ENCODE measurements around the gene DBN1.

The DBN1 gene

GRCh38 chr5:177498013-177498787 lies 24.8 kb upstream of the DBN1 start:
- Histone ChIP-seq H3K9ac (ENCODE audit: low read depth, low read length) (peak overlapping the region; percentile 33), H4K20me1 (ENCODE audit: insufficient read depth, low read length) (peaks cover 5% of the 10 kb centered on the region), H3K79me2 (ENCODE audit: insufficient read depth, low read length) (no peaks in the 10 kb centered on the region), H3K9me3 (ENCODE audit: insufficient read depth, low read length, severe bottlenecking) (no peaks in the 10 kb centered on the region), H2AFZ (ENCODE audit: low read depth, low read length) (peak overlapping the region; percentile 71), H3K4me3 (ENCODE audit: low read depth in 1 of 2, low read length in 2 of 2) (peak overlapping the region in 1 of 2 experiments; percentile 66; a peak in 2 of 4 replicates), H3K36me3 (ENCODE audit: insufficient read depth, low read length) (no peaks in the 10 kb centered on the region), H3K27me3 (ENCODE audit: insufficient read depth, low read length, poor library complexity) (no peaks in the 10 kb centered on the region), H3K27ac (ENCODE audit: low read length) (no peak overlapping the region), H3K4me1 (ENCODE audit: insufficient read depth, low read length) (peaks cover 24% of the 10 kb centered on the region), H3K4me2 (ENCODE audit: insufficient read depth, low read length) (peak overlapping the region; percentile 94)
- no peak for ATAC-seq (ENCODE audit: insufficient read depth, low read depth)
- no peak for TF ChIP-seq CTCF (IDR thresholded peaks at IDR 0.05; ENCODE audit: borderline replicate concordance, extremely low read depth, low read length, poor library complexity, severe bottlenecking)
- TF ChIP-seq EZH2 (IDR thresholded peaks at IDR 0.05; ENCODE audit: borderline replicate concordance, low read depth, low read length, severe bottlenecking): no peak
- DNase-seq: no peak

- Histone ChIP-seq H3K36me3 (ENCODE audit: insufficient read depth, low read length) (no peaks in the 10 kb centered on the region), H3K4me3 (ENCODE audit: low read depth in 1 of 2, low read length in 2 of 2) (peak within 1 kb of the TSS; percentile 38 to 66; a peak in 3 of 4 replicates), H3K4me1 (ENCODE audit: insufficient read depth, low read length) (peaks cover 24% of the 10 kb centered on the region), H3K27ac (ENCODE audit: low read length) (peak within 1 kb of the TSS; percentile 55; the same call in 1 of the 2 replicates), H3K27me3 (ENCODE audit: insufficient read depth, low read length, poor library complexity) (no peaks in the 10 kb centered on the region), H3K9ac (ENCODE audit: low read depth, low read length) (peak within 1 kb of the TSS; percentile 66), H3K9me3 (ENCODE audit: insufficient read depth, low read length, severe bottlenecking) (no peaks in the 10 kb centered on the region), H2AFZ (ENCODE audit: low read depth, low read length) (peak within 1 kb of the TSS; percentile 71), H4K20me1 (ENCODE audit: insufficient read depth, low read length) (peaks cover 5% of the 10 kb centered on the region), H3K79me2 (ENCODE audit: insufficient read depth, low read length) (no peaks in the 10 kb centered on the region), H3K4me2 (ENCODE audit: insufficient read depth, low read length) (peak within 1 kb of the TSS; percentile 94)
- TF ChIP-seq EZH2 (IDR thresholded peaks at IDR 0.05; ENCODE audit: borderline replicate concordance, low read depth, low read length, severe bottlenecking) (no peak), CTCF (IDR thresholded peaks at IDR 0.05; ENCODE audit: borderline replicate concordance, extremely low read depth, low read length, poor library complexity, severe bottlenecking) (no peak)
- ATAC-seq (ENCODE audit: insufficient read depth, low read depth) (peak; percentile 92), DNase-seq (peak; percentile 95)
Observed at GRCh38 chr5:177497292-177498012, 24.0 kb upstream of the DBN1 start, which contains the start of gene PDLIM7. TSS of gene PDLIM7 (minus strand) at chr5:177497604. CDS start at chr5:177496512, 1,092 bp downstream.

GRCh38 chr5:177496727-177497291 lies 23.4 kb upstream of the DBN1 start:
- Histone ChIP-seq H3K9me3 (ENCODE audit: insufficient read depth, low read length, severe bottlenecking) (no peaks in the 10 kb centered on the region), H3K9ac (ENCODE audit: low read depth, low read length) (peak overlapping the region; percentile 66), H3K27me3 (ENCODE audit: insufficient read depth, low read length, poor library complexity) (no peaks in the 10 kb centered on the region), H3K79me2 (ENCODE audit: insufficient read depth, low read length) (no peaks in the 10 kb centered on the region), H3K4me3 (ENCODE audit: low read depth in 1 of 2, low read length in 2 of 2) (peak overlapping the region; percentile 38 to 66; a peak in 3 of 4 replicates), H3K4me1 (ENCODE audit: insufficient read depth, low read length) (peaks cover 24% of the 10 kb centered on the region), H3K27ac (ENCODE audit: low read length) (peak overlapping the region; percentile 55; the same call in 1 of the 2 replicates), H3K4me2 (ENCODE audit: insufficient read depth, low read length) (peak overlapping the region; percentile 94), H3K36me3 (ENCODE audit: insufficient read depth, low read length) (no peaks in the 10 kb centered on the region), H4K20me1 (ENCODE audit: insufficient read depth, low read length) (peaks cover 5% of the 10 kb centered on the region), H2AFZ (ENCODE audit: low read depth, low read length) (peak overlapping the region; percentile 67)
- no peak for DNase-seq
- no peak; the same call in 2 of the 3 replicates for ATAC-seq (ENCODE audit: insufficient read depth, low read depth)
- TF ChIP-seq EZH2 (IDR thresholded peaks at IDR 0.05; ENCODE audit: borderline replicate concordance, low read depth, low read length, severe bottlenecking): no peak
- no peak for TF ChIP-seq CTCF (IDR thresholded peaks at IDR 0.05; ENCODE audit: borderline replicate concordance, extremely low read depth, low read length, poor library complexity, severe bottlenecking)
